DND-41 (cell line): Measurements from ENCODE around the gene PLAGL1.
A peak's percentile ranks its signal among the peaks of the same experiment; 100 is the strongest.

Experiments
- ATAC-seq: fragments of 200-7000 bp; cut with Tn5 transposase; 3 replicates; pipeline ENCODE4 v1.9.1; 2021; ENCODE audit warnings: low read depth; ENCODE audit not compliant: insufficient read depth
- DNase-seq: peaks from one replicate; pipeline ENCODE4 v3.0.0-alpha.2; 2020
- H2AFZ ChIP-seq: 2 replicates; pipeline ENCODE4 v1.6.0; 2012; ENCODE audit warnings: low read depth, low read length
- H3K27ac ChIP-seq: 2 replicates; pipeline ENCODE4 v1.5.1; 2012; ENCODE audit warnings: low read length, inconsistent platforms
- H3K27me3 ChIP-seq: fragments of 200-600 bp; sonication (generic); 2 replicates; pipeline ENCODE4 v1.6.0; 2012; ENCODE audit warnings: low read length, mild to moderate bottlenecking, inconsistent platforms; ENCODE audit not compliant: insufficient read depth, poor library complexity
- H3K36me3 ChIP-seq: 2 replicates; pipeline ENCODE4 v1.5.1; 2012; ENCODE audit warnings: low read length, inconsistent platforms; ENCODE audit not compliant: insufficient read depth
- H3K4me1 ChIP-seq: 2 replicates; pipeline ENCODE4 v1.5.1; 2012; ENCODE audit warnings: mild to moderate bottlenecking, low read length; ENCODE audit not compliant: insufficient read depth
- H3K4me2 ChIP-seq: 2 replicates; pipeline ENCODE4 v1.6.0; 2012; ENCODE audit warnings: mild to moderate bottlenecking, moderate library complexity, low read length, inconsistent platforms; ENCODE audit not compliant: insufficient read depth
- H3K4me3 ChIP-seq, 2 experiments: fragments of 200-600 bp in 1 of 2; shearing (Covaris generic) in 1 of 2; 2 replicates each; pipeline ENCODE4 v1.5.1; 2012 to 2016; ENCODE audit warnings: inconsistent platforms in 2 of 2, low read length in 2 of 2, mild to moderate bottlenecking in 2 of 2, low read depth in 1 of 2, moderate library complexity in 1 of 2
- H3K79me2 ChIP-seq: 2 replicates; pipeline ENCODE4 v1.6.0; 2012; ENCODE audit warnings: low read length, inconsistent platforms; ENCODE audit not compliant: insufficient read depth
- H3K9ac ChIP-seq: 2 replicates; pipeline ENCODE4 v1.6.0; 2012; ENCODE audit warnings: low read depth, mild to moderate bottlenecking, inconsistent platforms, low read length, moderate library complexity
- H3K9me3 ChIP-seq: 2 replicates; pipeline ENCODE4 v1.5.1; 2012; ENCODE audit warnings: low read length, moderate library complexity, mild to moderate bottlenecking, inconsistent platforms; ENCODE audit not compliant: insufficient read depth, severe bottlenecking
- H4K20me1 ChIP-seq: 2 replicates; pipeline ENCODE4 v1.6.0; 2012; ENCODE audit warnings: low read length; ENCODE audit not compliant: insufficient read depth
- CTCF ChIP-seq: IDR thresholded peaks from 2 replicates; pipeline ENCODE4 v1.5.1; 2012; ENCODE audit warnings: borderline replicate concordance, low read length, moderate library complexity, mild to moderate bottlenecking; ENCODE audit not compliant: poor library complexity, severe bottlenecking; ENCODE audit errors: extremely low read depth
- EZH2 ChIP-seq: IDR thresholded peaks from 3 replicates; pipeline ENCODE4 v1.6.1; 2012; ENCODE audit warnings: borderline replicate concordance, low read depth, mild to moderate bottlenecking, moderate library complexity, low read length, inconsistent platforms; ENCODE audit not compliant: severe bottlenecking

The PLAGL1 gene

DNA sequence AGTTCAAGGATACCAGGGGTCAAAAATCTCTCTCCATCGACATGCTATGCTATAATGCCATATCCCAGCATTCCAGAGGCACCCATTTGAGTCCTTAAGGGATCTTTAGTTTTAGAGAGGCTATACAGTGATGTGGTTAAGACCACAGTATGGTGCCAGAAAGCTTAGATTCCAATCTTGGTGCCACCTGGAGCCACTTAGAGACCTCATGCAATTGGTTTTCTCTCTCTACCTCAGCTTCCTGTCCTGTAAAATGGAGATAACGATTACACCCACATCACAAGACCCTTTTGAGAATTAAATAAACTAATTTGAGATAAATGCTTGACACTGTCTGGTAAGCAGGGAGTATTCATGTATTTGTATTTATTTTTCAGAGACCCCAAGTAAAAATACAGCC is 39.0 kb downstream of the PLAGL1 start:
- TF ChIP-seq EZH2, result no peak
- no peak for TF ChIP-seq CTCF
- Histone ChIP-seq H4K20me1 (no peaks in the 10 kb centered on the region), H3K4me2 (no peak overlapping the region), H3K27ac (no peak overlapping the region), H2AFZ (no peak overlapping the region), H3K4me1 (no peaks in the 10 kb centered on the region), H3K27me3 (peaks cover under 1% of the 10 kb centered on the region), H3K9ac (no peak overlapping the region), H3K36me3 (no peaks in the 10 kb centered on the region), H3K4me3 (no peak overlapping the region), H3K79me2 (no peaks in the 10 kb centered on the region), H3K9me3 (no peaks in the 10 kb centered on the region)
- DNase-seq, result peak; percentile 4
- ATAC-seq, result peak; percentile 45; the same call in 2 of the 3 replicates

- no peaks in the 10 kb centered on the region for H3K27me3 ChIP-seq
- TF ChIP-seq EZH2, result no peak
- no peak for TF ChIP-seq CTCF
- H3K9me3 ChIP-seq, result no peaks in the 10 kb centered on the region
- H3K79me2 ChIP-seq, result no peaks in the 10 kb centered on the region
- ATAC-seq, result no peak
- no peak overlapping the region for H3K9ac ChIP-seq
- H3K4me3 ChIP-seq, result no peak overlapping the region
- no peak for DNase-seq
- no peak overlapping the region for H3K4me2 ChIP-seq
- no peak overlapping the region for H3K27ac ChIP-seq
- no peaks in the 10 kb centered on the region for H4K20me1 ChIP-seq
- no peaks in the 10 kb centered on the region for H3K36me3 ChIP-seq
- no peak overlapping the region for H2AFZ ChIP-seq
- no peaks in the 10 kb centered on the region for H3K4me1 ChIP-seq
These were observed 40.2 kb downstream of the PLAGL1 start for GRCh38 chr6:143967706-143968376.

DNA sequence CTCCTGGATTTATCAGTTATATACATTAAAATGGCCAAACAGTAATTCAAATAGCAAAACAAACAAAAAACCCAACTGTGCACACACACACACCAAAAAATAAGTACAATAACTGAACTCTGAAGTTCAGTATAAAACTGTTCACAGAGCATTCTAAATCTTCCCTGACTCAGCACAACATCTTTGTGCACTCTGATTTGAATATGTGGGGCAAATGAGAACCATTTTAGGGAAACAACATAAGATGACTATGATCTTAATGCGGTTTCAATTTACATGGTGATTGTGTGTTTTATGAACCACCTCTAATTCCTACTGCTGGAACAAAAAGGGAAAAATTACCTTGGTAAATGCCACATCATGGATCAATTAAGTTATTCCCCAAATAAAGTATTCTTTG is 41.7 kb downstream of the PLAGL1 start:
- H3K4me3 ChIP-seq, result no peak overlapping the region
- TF ChIP-seq CTCF (no peak), EZH2 (no peak)
- H3K79me2 ChIP-seq, result no peaks in the 10 kb centered on the region
- no peak overlapping the region for H2AFZ ChIP-seq
- no peak for DNase-seq
- H3K36me3 ChIP-seq, result no peaks in the 10 kb centered on the region
- ATAC-seq, result no peak
- H4K20me1 ChIP-seq, result no peaks in the 10 kb centered on the region
- no peaks in the 10 kb centered on the region for H3K9me3 ChIP-seq
- no peak overlapping the region for H3K27ac ChIP-seq
- no peak overlapping the region for H3K4me2 ChIP-seq
- no peaks in the 10 kb centered on the region for H3K27me3 ChIP-seq
- no peak overlapping the region for H3K9ac ChIP-seq
- H3K4me1 ChIP-seq, result no peaks in the 10 kb centered on the region
